ENCODE measurements around the gene JMJD4. TPM values are rescaled to one million over a fixed set of nuclear protein-coding genes. Genes with fewer than 3 reads are reported as not detected.

The JMJD4 gene
- total RNA-seq, 1 donor from 2014 or later = 13.4 TPM

DNA sequence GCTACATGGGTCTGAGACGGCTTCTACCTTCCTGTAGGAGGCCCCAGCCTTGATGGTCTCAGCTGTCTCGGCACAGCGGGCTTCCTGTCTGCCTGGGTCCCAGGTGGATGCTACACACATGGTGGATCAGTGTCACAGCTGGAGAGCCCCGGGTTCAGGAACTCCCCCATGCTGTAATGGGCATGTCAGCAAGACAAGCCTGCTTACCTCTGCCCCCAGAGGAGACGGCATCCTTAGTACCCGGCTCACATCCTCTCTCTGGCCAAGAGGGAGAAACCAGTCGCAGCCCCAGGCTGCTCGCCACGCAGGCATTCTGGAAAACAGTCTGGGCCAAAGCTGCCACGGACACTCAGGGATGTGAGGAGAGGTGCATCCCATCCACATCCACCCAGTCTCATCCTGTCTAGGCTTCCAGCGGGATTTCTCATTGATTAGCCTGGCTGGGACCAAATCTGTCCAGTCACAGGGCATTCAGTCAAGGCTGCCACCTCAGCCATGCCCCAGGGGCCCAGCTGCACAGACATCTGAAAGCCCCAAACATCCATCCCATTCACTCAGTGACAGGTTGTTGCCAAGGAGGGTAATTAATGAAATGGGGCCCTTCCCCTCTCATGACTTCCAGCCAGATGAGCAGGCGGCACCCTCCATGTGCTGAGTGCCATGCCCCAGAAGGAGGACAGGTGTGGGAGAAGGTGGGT, 10.6 kb upstream of the JMJD4 start:
- no peak overlapping the region for H3K4me3 Mint-ChIP-seq (ENCODE audit: unreplicated experiment)
- H3K27me3 Mint-ChIP-seq (ENCODE audit: unreplicated experiment) = peaks cover 12% of the 10 kb centered on the region
- TF ChIP-seq, protein P1, sequence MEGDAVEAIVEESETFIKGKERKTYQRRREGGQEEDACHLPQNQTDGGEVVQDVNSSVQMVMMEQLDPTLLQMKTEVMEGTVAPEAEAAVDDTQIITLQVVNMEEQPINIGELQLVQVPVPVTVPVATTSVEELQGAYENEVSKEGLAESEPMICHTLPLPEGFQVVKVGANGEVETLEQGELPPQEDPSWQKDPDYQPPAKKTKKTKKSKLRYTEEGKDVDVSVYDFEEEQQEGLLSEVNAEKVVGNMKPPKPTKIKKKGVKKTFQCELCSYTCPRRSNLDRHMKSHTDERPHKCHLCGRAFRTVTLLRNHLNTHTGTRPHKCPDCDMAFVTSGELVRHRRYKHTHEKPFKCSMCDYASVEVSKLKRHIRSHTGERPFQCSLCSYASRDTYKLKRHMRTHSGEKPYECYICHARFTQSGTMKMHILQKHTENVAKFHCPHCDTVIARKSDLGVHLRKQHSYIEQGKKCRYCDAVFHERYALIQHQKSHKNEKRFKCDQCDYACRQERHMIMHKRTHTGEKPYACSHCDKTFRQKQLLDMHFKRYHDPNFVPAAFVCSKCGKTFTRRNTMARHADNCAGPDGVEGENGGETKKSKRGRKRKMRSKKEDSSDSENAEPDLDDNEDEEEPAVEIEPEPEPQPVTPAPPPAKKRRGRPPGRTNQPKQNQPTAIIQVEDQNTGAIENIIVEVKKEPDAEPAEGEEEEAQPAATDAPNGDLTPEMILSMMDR (IDR thresholded peaks at IDR 0.05; ENCODE audit: unreplicated experiment) = no peak
- no peaks in the 10 kb centered on the region for H3K9me3 Mint-ChIP-seq (ENCODE audit: unreplicated experiment)
- H3K36me3 Mint-ChIP-seq (ENCODE audit: low read depth, unreplicated experiment) = peaks cover 14% of the 10 kb centered on the region
- no peak overlapping the region for H3K27ac Mint-ChIP-seq (ENCODE audit: unreplicated experiment)
- DNase-seq (ENCODE audit: low spot score) = no peak
- peaks cover 2% of the 10 kb centered on the region for H3K4me1 Mint-ChIP-seq (ENCODE audit: unreplicated experiment)

DNA sequence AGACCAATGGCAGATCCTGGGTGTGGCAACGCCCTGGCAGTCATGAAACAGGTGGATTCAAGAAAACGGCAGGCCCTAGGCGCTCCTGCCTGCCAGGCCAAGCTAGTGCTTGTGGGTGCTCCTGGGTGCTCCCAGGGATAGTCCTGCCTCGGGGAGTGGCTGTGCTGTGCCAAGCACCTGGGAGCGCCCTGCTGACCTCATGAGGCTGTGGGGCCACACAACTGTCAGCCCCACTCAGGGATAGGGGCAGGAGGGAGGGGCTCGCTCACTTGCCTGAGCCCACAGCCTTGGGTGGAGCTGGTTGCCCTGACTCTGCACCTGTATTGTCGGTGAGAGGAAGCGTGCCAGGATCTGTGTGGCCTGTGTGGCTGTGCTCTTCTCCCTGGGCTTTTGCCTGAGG, 9.6 kb upstream of the JMJD4 start:
- Mint-ChIP-seq H3K27me3 (ENCODE audit: unreplicated experiment) (peaks cover 16% of the 10 kb centered on the region), H3K9me3 (ENCODE audit: unreplicated experiment) (no peaks in the 10 kb centered on the region), H3K4me3 (ENCODE audit: unreplicated experiment) (no peak overlapping the region), H3K27ac (ENCODE audit: unreplicated experiment) (peak overlapping the region; percentile 5), H3K4me1 (ENCODE audit: unreplicated experiment) (peaks cover 2% of the 10 kb centered on the region), H3K36me3 (ENCODE audit: low read depth, unreplicated experiment) (peaks cover 13% of the 10 kb centered on the region)
- TF ChIP-seq, protein P1 (IDR thresholded peaks at IDR 0.05; ENCODE audit: unreplicated experiment) = no peak
- no peak for DNase-seq (ENCODE audit: low spot score)

DNA sequence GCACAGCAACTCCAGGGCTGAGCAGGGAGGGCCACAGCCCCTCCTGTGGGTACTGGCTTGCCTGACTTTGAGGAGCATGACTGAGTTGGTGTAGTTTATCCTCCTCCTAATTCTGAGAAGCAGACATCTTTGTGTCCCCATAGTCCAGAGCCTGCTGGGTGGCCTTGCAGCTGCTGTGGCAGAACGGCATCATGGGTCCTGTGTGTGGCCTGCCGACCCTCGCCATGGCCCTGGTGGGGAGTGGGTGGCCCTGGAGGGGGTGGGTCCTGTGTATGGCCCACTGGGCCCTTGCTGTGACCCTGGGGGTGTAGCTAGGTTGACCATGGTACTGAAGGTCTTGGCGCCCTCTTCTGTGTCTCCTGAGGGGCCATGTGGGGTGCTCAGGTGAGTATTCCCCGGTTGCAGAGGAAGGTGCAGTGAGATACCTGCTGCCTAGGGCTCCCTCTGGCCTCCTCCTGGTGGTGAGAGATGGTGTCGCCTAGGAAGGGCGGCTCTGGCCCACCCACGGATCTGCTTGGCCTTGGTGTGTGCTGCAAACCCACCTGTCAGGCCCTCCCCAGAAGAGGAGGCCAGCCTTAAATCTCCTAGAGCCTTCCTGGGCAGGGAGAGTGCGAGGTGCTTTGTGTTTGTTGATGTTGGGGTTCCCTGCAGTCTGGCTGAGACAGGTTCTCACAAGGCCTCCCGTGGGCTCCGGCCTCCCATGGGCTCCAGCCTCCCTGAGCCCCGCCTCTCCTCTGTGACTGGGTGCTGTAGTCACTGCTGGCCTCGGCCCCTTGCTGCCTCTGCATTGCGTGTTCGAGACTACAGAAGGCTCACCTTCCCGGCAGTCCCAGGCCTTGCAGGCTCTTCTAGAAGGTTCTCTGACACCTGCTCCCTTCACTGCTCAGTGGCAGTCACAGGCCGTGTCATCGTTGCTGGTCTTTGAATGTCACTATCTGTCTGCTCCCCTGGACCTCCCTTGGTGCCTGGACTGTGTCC, 7.9 kb upstream of the JMJD4 start:
- Mint-ChIP-seq H3K27me3 (ENCODE audit: unreplicated experiment) (peaks cover 17% of the 10 kb centered on the region), H3K4me3 (ENCODE audit: unreplicated experiment) (no peak overlapping the region), H3K27ac (ENCODE audit: unreplicated experiment) (no peak overlapping the region), H3K36me3 (ENCODE audit: low read depth, unreplicated experiment) (peaks cover 8% of the 10 kb centered on the region), H3K4me1 (ENCODE audit: unreplicated experiment) (peaks cover 2% of the 10 kb centered on the region), H3K9me3 (ENCODE audit: unreplicated experiment) (no peaks in the 10 kb centered on the region)
- DNase-seq (ENCODE audit: low spot score) = no peak
- TF ChIP-seq, protein P1 (IDR thresholded peaks at IDR 0.05; ENCODE audit: unreplicated experiment) = no peak

DNA sequence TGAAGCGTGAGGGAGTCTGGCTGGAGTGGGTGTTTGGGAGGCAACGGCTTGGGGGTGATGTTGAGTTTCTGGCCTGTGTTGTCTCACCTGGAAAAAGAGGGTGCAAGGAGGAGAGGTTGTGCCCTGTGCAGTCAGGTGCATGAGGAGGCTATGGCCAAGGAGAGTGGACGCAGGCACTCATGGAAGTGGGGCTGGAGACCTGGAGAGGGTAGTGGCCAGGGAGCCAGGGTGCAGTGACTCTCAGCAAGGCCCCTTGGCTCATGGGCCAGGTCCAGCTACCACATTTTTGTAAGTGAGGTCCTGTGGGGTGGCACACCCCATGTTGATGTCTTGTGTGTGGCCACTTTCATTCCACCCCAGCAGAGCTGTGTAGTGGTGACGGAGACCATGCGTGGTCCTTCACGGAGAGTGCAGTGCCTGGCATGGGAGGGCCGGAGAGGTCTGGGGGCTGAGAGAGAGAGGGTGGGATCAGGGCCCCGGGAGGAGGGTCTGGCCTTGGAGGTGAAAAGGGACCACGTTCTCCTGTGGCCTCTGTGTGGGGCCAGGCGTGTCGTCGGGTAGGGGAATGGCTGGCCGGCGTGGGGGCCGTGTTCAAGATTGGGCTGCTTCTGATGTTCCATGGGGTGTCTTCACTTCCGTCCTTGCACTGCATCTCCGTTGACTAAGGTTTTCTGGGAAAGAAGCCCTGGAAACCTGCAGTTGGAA, 6.2 kb upstream of the JMJD4 start:
- H3K27ac Mint-ChIP-seq (ENCODE audit: unreplicated experiment) = no peak overlapping the region
- no peaks in the 10 kb centered on the region for H3K9me3 Mint-ChIP-seq (ENCODE audit: unreplicated experiment)
- H3K27me3 Mint-ChIP-seq (ENCODE audit: unreplicated experiment) = peaks cover 13% of the 10 kb centered on the region
- H3K4me1 Mint-ChIP-seq (ENCODE audit: unreplicated experiment) = peaks cover 2% of the 10 kb centered on the region
- TF ChIP-seq, protein P1 (IDR thresholded peaks at IDR 0.05; ENCODE audit: unreplicated experiment) = no peak
- peaks cover 6% of the 10 kb centered on the region for H3K36me3 Mint-ChIP-seq (ENCODE audit: low read depth, unreplicated experiment)
- peak overlapping the region; percentile 29 for H3K4me3 Mint-ChIP-seq (ENCODE audit: unreplicated experiment)
- no peak for DNase-seq (ENCODE audit: low spot score)

All from endothelial cell (in vitro differentiated cells).